ENCODE measurements around the gene MFAP4.

Gene MFAP4

GRCh38 chr17:19407601-19408345 lies 20.8 kb upstream of the MFAP4 start:
- Histone ChIP-seq H3K27me3 (ENCODE audit: low read length) (no peaks in the 10 kb centered on the region), H3K9me2 (replicated peaks; ENCODE audit: insufficient read depth, low read length) (no peaks in the 10 kb centered on the region), H4K20me1 (ENCODE audit: low read depth, low read length) (no peaks in the 10 kb centered on the region), H3K4me3 (ENCODE audit: insufficient read depth, low read length, poor library complexity, severe bottlenecking) (no peak overlapping the region), H3K9me3 (ENCODE audit: insufficient read depth, low read length) (no peaks in the 10 kb centered on the region), H2AFZ (ENCODE audit: low read depth, low read length, severe bottlenecking) (no peak overlapping the region), H3K36me3 (ENCODE audit: low read length) (no peaks in the 10 kb centered on the region), H3K9ac (ENCODE audit: low read length) (no peak overlapping the region), H3F3A (ENCODE audit: insufficient read depth) (no peaks in the 10 kb centered on the region), H3K4me2 (ENCODE audit: low read depth, low read length, poor library complexity, severe bottlenecking) (no peak overlapping the region), H3K79me2 (ENCODE audit: insufficient read depth, low read length) (no peaks in the 10 kb centered on the region), H3K27ac (ENCODE audit: low read depth, low read length) (no peak overlapping the region)
- TF ChIP-seq CTCF (IDR thresholded peaks at IDR 0.05; ENCODE audit: insufficient read depth, low read length, poor library complexity, severe bottlenecking) (no peak), EZH2phosphoT487 (conservative IDR thresholded peaks at IDR 0.05; ENCODE audit: low read length) (no peak)

GRCh38 chr17:19405114-19405513 lies 18.1 kb upstream of the MFAP4 start:
- Histone ChIP-seq H3K9me2 (replicated peaks; ENCODE audit: insufficient read depth, low read length) (no peaks in the 10 kb centered on the region), H3K27ac (ENCODE audit: low read depth, low read length) (no peak overlapping the region), H4K20me1 (ENCODE audit: low read depth, low read length) (no peaks in the 10 kb centered on the region), H3K27me3 (ENCODE audit: low read length) (no peaks in the 10 kb centered on the region), H3K36me3 (ENCODE audit: low read length) (no peaks in the 10 kb centered on the region), H3F3A (ENCODE audit: insufficient read depth) (no peaks in the 10 kb centered on the region), H3K4me3 (ENCODE audit: insufficient read depth, low read length, poor library complexity, severe bottlenecking) (no peak overlapping the region), H3K9ac (ENCODE audit: low read length) (no peak overlapping the region), H3K4me2 (ENCODE audit: low read depth, low read length, poor library complexity, severe bottlenecking) (no peak overlapping the region), H3K9me3 (ENCODE audit: insufficient read depth, low read length) (no peaks in the 10 kb centered on the region), H3K79me2 (ENCODE audit: insufficient read depth, low read length) (no peaks in the 10 kb centered on the region), H2AFZ (ENCODE audit: low read depth, low read length, severe bottlenecking) (no peak overlapping the region)
- TF ChIP-seq EZH2phosphoT487 (conservative IDR thresholded peaks at IDR 0.05; ENCODE audit: low read length) (no peak), CTCF (IDR thresholded peaks at IDR 0.05; ENCODE audit: insufficient read depth, low read length, poor library complexity, severe bottlenecking) (no peak)

- Histone ChIP-seq H3K36me3 (ENCODE audit: low read length) (no peaks in the 10 kb centered on the region), H2AFZ (ENCODE audit: low read depth, low read length, severe bottlenecking) (no peak overlapping the region), H3K27ac (ENCODE audit: low read depth, low read length) (no peak overlapping the region), H3K4me3 (ENCODE audit: insufficient read depth, low read length, poor library complexity, severe bottlenecking) (no peak overlapping the region), H4K20me1 (ENCODE audit: low read depth, low read length) (no peaks in the 10 kb centered on the region), H3K79me2 (ENCODE audit: insufficient read depth, low read length) (no peaks in the 10 kb centered on the region), H3F3A (ENCODE audit: insufficient read depth) (no peaks in the 10 kb centered on the region), H3K9ac (ENCODE audit: low read length) (no peak overlapping the region), H3K9me2 (replicated peaks; ENCODE audit: insufficient read depth, low read length) (no peaks in the 10 kb centered on the region), H3K27me3 (ENCODE audit: low read length) (no peaks in the 10 kb centered on the region), H3K9me3 (ENCODE audit: insufficient read depth, low read length) (no peaks in the 10 kb centered on the region), H3K4me2 (ENCODE audit: low read depth, low read length, poor library complexity, severe bottlenecking) (no peak overlapping the region)
- no peak for TF ChIP-seq EZH2phosphoT487 (conservative IDR thresholded peaks at IDR 0.05; ENCODE audit: low read length)
- no peak for TF ChIP-seq CTCF (IDR thresholded peaks at IDR 0.05; ENCODE audit: insufficient read depth, low read length, poor library complexity, severe bottlenecking)
Measured at GRCh38 chr17:19404264-19404663, 17.3 kb upstream of the MFAP4 start.
